WTC11 (cell line): ENCODE measurements around the gene CDK5. TPM values are rescaled to one million over a fixed set of nuclear protein-coding genes. Genes with fewer than 3 reads are reported as not detected.

Experiments
- ATAC-seq: fragments of 200-7000 bp; cut with Tn5 transposase; 2 replicates; pipeline ENCODE4 v1.10.0; 2021; ENCODE audit warnings: mild to moderate bottlenecking, moderate library complexity
- CTCF ChIA-PET: fragments of 300-600 bp; sonication (Branson Sonifier 250); formaldehyde crosslinking; loops from one replicate; lab custom pipeline; 2021; ENCODE audit warnings: antibody characterized with exemption; lab: Charles Lee
- POLR2A ChIA-PET: fragments of 350-600 bp; sonication (Branson Sonifier 250); formaldehyde crosslinking; loops from one replicate; lab custom pipeline; 2021; ENCODE audit warnings: antibody characterized with exemption; lab: Charles Lee
- DNase-seq: peaks from one replicate; pipeline ENCODE4 v3.0.0; 2021; ENCODE audit warnings: low spot score
- H3K27ac Mint-ChIP-seq: 2 replicates; pipeline ENCODE4 v1.8.0; 2021; ENCODE audit warnings: mixed read lengths
- H3K27me3 Mint-ChIP-seq: 2 replicates; pipeline ENCODE4 v1.8.0; 2021; ENCODE audit warnings: low read depth, mild to moderate bottlenecking, moderate library complexity, mixed read lengths
- H3K36me3 Mint-ChIP-seq: 2 replicates; pipeline ENCODE4 v1.8.0; 2021; ENCODE audit warnings: mixed read lengths
- H3K4me1 Mint-ChIP-seq: 2 replicates; pipeline ENCODE4 v1.8.0; 2022; ENCODE audit warnings: mixed read lengths
- H3K4me3 Mint-ChIP-seq: 2 replicates; pipeline ENCODE4 v1.8.0; 2021; ENCODE audit warnings: mild to moderate bottlenecking, moderate library complexity, mixed read lengths
- H3K9me3 Mint-ChIP-seq: 2 replicates; pipeline ENCODE4 v1.8.0; 2021; ENCODE audit warnings: mixed read lengths
- AR ChIP-seq: fragments of 250-450 bp; sonication (Bioruptor Pico); IDR thresholded peaks from 2 replicates; pipeline ENCODE4 v1.9.0; 2021; ENCODE audit warnings: mild to moderate bottlenecking
- CREB1 ChIP-seq: sonication (generic); formaldehyde crosslinking; IDR thresholded peaks from 2 replicates; pipeline ENCODE4 v1.8.0; 2023; ENCODE audit warnings: mild to moderate bottlenecking, missing genetic modification reagents
- CTCF ChIP-seq: fragments of 200-600 bp; IDR thresholded peaks from 2 replicates; pipeline ENCODE4 v1.8.0; 2022; ENCODE audit warnings: antibody characterized with exemption
- ELF4 ChIP-seq: sonication (generic); formaldehyde crosslinking; IDR thresholded peaks from 2 replicates; pipeline ENCODE4 v1.8.1; 2022; ENCODE audit warnings: low read depth, mild to moderate bottlenecking, moderate library complexity, missing genetic modification reagents
- FOXK1 ChIP-seq: sonication (generic); formaldehyde crosslinking; IDR thresholded peaks from 2 replicates; pipeline ENCODE4 v1.8.0; 2022; ENCODE audit warnings: mild to moderate bottlenecking, moderate library complexity, missing genetic modification reagents
- JAZF1 ChIP-seq: fragments of 250-450 bp; sonication (Bioruptor Pico); IDR thresholded peaks from 2 replicates; pipeline ENCODE4 v1.9.0; 2021; ENCODE audit warnings: moderate library complexity, mild to moderate bottlenecking, inconsistent platforms
- MYBL2 ChIP-seq: sonication (generic); formaldehyde crosslinking; IDR thresholded peaks from 2 replicates; pipeline ENCODE4 v1.8.1; 2023; ENCODE audit warnings: mild to moderate bottlenecking, moderate library complexity, missing genetic modification reagents
- NFYB ChIP-seq: sonication (generic); formaldehyde crosslinking; conservative IDR thresholded peaks from 2 replicates; pipeline ENCODE4 v1.8.0; 2022; ENCODE audit warnings: low read depth, missing genetic modification reagents
- PRRX2 ChIP-seq: fragments of 250-450 bp; sonication (Bioruptor Pico); IDR thresholded peaks from 2 replicates; pipeline ENCODE4 v1.8.0; 2021; ENCODE audit warnings: mild to moderate bottlenecking
- SMAD4 ChIP-seq: sonication (generic); formaldehyde crosslinking; IDR thresholded peaks from 2 replicates; pipeline ENCODE4 v1.8.0; 2022; ENCODE audit warnings: mild to moderate bottlenecking, missing genetic modification reagents
- STAT6 ChIP-seq: sonication (generic); formaldehyde crosslinking; conservative IDR thresholded peaks from 2 replicates; pipeline ENCODE4 v1.8.1; 2023; ENCODE audit warnings: mild to moderate bottlenecking, low read depth, missing genetic modification reagents, moderate library complexity
- ZBTB43 ChIP-seq: sonication (generic); formaldehyde crosslinking; IDR thresholded peaks from 2 replicates; pipeline ENCODE4 v1.8.1; 2023; ENCODE audit warnings: mild to moderate bottlenecking, missing genetic modification reagents
- ZNF232 ChIP-seq: sonication (generic); formaldehyde crosslinking; IDR thresholded peaks from 2 replicates; pipeline ENCODE4 v1.8.0; 2022; ENCODE audit warnings: mild to moderate bottlenecking, missing genetic modification reagents
- ZNF317 ChIP-seq: sonication (generic); formaldehyde crosslinking; IDR thresholded peaks from 2 replicates; pipeline ENCODE4 v1.8.1; 2023; ENCODE audit warnings: low read depth, mild to moderate bottlenecking, moderate library complexity, missing genetic modification reagents, borderline replicate concordance
- ZNF423 ChIP-seq: fragments of 250-450 bp; sonication (Bioruptor Pico); IDR thresholded peaks from 2 replicates; pipeline ENCODE4 v2.1.2; 2022; ENCODE audit warnings: mild to moderate bottlenecking, moderate library complexity
- total RNA-seq: library from RNA; stranded (reverse); gene quantifications from 3 replicates; pipeline ENCODE4 v1.2.3, GENCODE V29; 2021
- TF ChIP-seq, protein P1 (sequence below): sonication (generic); formaldehyde crosslinking; IDR thresholded peaks from 2 replicates; pipeline ENCODE4 v1.8.0; 2022; ENCODE audit warnings: mild to moderate bottlenecking, missing genetic modification reagents
- TF ChIP-seq, protein P2 (sequence below): sonication (generic); formaldehyde crosslinking; IDR thresholded peaks from 2 replicates; pipeline ENCODE4 v1.8.0; 2022; ENCODE audit warnings: mild to moderate bottlenecking, missing genetic modification reagents

Gene CDK5
- total RNA-seq, 1 experiment from 2014 or later = 27.8 TPM

DNA sequence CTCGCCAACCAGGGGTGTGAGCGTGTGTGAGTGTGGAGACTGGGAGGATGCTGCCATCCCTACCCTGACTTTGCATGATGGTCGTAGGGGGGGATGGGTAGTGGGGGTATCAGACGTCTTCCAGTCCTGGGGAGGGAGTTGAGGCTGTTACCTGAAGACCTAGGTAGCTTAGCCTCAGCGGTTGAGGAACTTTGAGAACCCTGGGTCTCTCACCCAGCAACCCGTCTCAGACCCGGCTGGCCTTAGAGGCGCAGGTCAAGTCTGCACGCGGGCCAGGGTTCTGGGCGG is 4.4 kb upstream of the CDK5 start:
- H3K4me1 Mint-ChIP-seq = peaks cover 32% of the 10 kb centered on the region
- peak overlapping the region; percentile 83 for H3K4me3 Mint-ChIP-seq
- ATAC-seq = no peak
- H3K9me3 Mint-ChIP-seq = no peaks in the 10 kb centered on the region
- H3K27ac Mint-ChIP-seq = 0 out of 2 replicates have a peak overlapping the region, but pooled peaks have one; percentile 57
- H3K27me3 Mint-ChIP-seq = peaks cover 2% of the 10 kb centered on the region; the same call in 1 of the 2 replicates
- POLR2A ChIA-PET = interaction anchor here (1.3 to 2.3 kb wide), 9 partner anchors 11 to 165 kb away, joined by 4 to 13 read pairs (median 9); partner anchors contain the start of genes ABCB8, ABCF2, FASTK and TMUB1
- TF ChIP-seq SMAD4 (CRISPR knock-in tag) (no peak), CTCF (no peak), ZNF423 (no peak), JAZF1 (no peak), NFYB (CRISPR knock-in tag) (no peak), MYBL2 (no peak), ZNF317 (CRISPR knock-in tag) (no peak), ZBTB43 (CRISPR knock-in tag) (no peak), CREB1 (CRISPR knock-in tag) (no peak), AR (CRISPR knock-in tag) (no peak), STAT6 (CRISPR knock-in tag) (no peak), ELF4 (CRISPR knock-in tag) (no peak), PRRX2 (CRISPR knock-in tag) (no peak), FOXK1 (CRISPR knock-in tag) (no peak), ZNF232 (no peak)
- TF ChIP-seq, protein P1, sequence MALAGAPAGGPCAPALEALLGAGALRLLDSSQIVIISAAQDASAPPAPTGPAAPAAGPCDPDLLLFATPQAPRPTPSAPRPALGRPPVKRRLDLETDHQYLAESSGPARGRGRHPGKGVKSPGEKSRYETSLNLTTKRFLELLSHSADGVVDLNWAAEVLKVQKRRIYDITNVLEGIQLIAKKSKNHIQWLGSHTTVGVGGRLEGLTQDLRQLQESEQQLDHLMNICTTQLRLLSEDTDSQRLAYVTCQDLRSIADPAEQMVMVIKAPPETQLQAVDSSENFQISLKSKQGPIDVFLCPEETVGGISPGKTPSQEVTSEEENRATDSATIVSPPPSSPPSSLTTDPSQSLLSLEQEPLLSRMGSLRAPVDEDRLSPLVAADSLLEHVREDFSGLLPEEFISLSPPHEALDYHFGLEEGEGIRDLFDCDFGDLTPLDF (CRISPR knock-in tag) = no peak
- TF ChIP-seq, protein P2, sequence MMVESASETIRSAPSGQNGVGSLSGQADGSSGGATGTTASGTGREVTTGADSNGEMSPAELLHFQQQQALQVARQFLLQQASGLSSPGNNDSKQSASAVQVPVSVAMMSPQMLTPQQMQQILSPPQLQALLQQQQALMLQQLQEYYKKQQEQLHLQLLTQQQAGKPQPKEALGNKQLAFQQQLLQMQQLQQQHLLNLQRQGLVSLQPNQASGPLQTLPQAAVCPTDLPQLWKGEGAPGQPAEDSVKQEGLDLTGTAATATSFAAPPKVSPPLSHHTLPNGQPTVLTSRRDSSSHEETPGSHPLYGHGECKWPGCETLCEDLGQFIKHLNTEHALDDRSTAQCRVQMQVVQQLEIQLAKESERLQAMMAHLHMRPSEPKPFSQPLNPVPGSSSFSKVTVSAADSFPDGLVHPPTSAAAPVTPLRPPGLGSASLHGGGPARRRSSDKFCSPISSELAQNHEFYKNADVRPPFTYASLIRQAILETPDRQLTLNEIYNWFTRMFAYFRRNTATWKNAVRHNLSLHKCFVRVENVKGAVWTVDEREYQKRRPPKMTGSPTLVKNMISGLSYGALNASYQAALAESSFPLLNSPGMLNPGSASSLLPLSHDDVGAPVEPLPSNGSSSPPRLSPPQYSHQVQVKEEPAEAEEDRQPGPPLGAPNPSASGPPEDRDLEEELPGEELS = no peak
- CTCF ChIA-PET = interaction anchor here (0.5 to 2.6 kb wide), 29 partner anchors 11 to 182 kb away, joined by 3 to 36 read pairs (median 5); partner anchors contain the start of genes ABCB8, FASTK and H2BK1
- H3K36me3 Mint-ChIP-seq = peaks cover 8% of the 10 kb centered on the region
- no peak for DNase-seq
